ENCODE data around the gene RCCD1. TPM values are rescaled to one million over a fixed set of nuclear protein-coding genes. Genes with fewer than 3 reads are reported as not detected.

Gene RCCD1
- total RNA-seq, 1 donor from 2014 or later: 4.6 TPM

Other genes with a start within 250 kb of the RCCD1 start
- gene BLM, start 237.5 kb upstream of the RCCD1 start, total RNA-seq: 1.6 and 3.3 TPM in 2 replicates
- gene FURIN, start 86.3 kb upstream of the RCCD1 start, total RNA-seq: 47.9 and 56.0 TPM in 2 replicates
- 45.5 and 49.0 TPM in 2 replicates for gene FES, start 70.4 kb upstream of the RCCD1 start, total RNA-seq
- 16.8 and 28.8 TPM in 2 replicates for gene MAN2A2, start 51.6 kb upstream of the RCCD1 start, total RNA-seq
- gene HDDC3, start 22.3 kb upstream of the RCCD1 start, total RNA-seq: 8.1 and 9.2 TPM in 2 replicates
- 80.9 and 93.1 TPM in 2 replicates for gene UNC45A, start 19.6 kb upstream of the RCCD1 start, total RNA-seq
- 22.6 and 60.6 TPM in 2 replicates for gene PRC1, start 39.7 kb downstream of the RCCD1 start, total RNA-seq
- 8.7 and 10.5 TPM in 2 replicates for gene VPS33B, start 67.7 kb downstream of the RCCD1 start, total RNA-seq
- 0.22 and 0.40 TPM in 2 replicates for gene SV2B, start 145.4 kb downstream of the RCCD1 start, total RNA-seq

All from lung microvascular endothelial cell (primary cell).